ENCODE results near the gene LNP1.
"Not testable (repeated sequence)": the region's sequence is repeated elsewhere in the genome, so short reads cannot be mapped to it uniquely, and the experiment has no call there.

DNA sequence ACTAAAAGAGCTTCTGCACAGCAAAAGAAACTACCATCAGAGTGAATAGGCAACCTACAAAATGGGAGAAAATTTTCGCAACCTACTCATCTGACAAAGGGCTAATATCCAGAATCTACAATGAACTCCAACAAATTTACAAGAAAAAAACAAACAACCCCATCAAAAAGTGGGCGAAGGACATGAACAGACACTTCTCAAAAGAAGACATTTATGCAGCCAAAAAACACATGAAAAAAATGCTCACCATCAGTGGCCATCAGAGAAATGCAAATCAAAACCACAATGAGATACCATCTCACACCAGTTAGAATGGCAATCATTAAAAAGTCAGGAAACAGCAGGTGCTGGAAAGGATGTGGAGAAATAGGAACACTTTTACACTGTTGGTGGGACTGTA lies 49.6 kb upstream of the LNP1 start:
- TF ChIP-seq, protein P1, sequence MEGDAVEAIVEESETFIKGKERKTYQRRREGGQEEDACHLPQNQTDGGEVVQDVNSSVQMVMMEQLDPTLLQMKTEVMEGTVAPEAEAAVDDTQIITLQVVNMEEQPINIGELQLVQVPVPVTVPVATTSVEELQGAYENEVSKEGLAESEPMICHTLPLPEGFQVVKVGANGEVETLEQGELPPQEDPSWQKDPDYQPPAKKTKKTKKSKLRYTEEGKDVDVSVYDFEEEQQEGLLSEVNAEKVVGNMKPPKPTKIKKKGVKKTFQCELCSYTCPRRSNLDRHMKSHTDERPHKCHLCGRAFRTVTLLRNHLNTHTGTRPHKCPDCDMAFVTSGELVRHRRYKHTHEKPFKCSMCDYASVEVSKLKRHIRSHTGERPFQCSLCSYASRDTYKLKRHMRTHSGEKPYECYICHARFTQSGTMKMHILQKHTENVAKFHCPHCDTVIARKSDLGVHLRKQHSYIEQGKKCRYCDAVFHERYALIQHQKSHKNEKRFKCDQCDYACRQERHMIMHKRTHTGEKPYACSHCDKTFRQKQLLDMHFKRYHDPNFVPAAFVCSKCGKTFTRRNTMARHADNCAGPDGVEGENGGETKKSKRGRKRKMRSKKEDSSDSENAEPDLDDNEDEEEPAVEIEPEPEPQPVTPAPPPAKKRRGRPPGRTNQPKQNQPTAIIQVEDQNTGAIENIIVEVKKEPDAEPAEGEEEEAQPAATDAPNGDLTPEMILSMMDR (IDR thresholded peaks at IDR 0.05) = not testable (repeated sequence)
- TF ChIP-seq POLR2AphosphoS5 (IDR thresholded peaks at IDR 0.05) = not testable (repeated sequence)
